GM23338 (cell line): ENCODE results near the gene KDELR1. TPM values are rescaled to one million over a fixed set of nuclear protein-coding genes. Genes with fewer than 3 reads are reported as not detected.

ENCODE experiments used
- ATAC-seq: fragments of 200-7000 bp; cut with Tn5 transposase; 3 replicates; pipeline ENCODE4 v1.9.1; 2020
- DNase-seq: peaks from one replicate; pipeline ENCODE4 v3.0.0-alpha.2; 2015; ENCODE audit warnings: low spot score
- H2AFZ ChIP-seq: fragments of 200-600 bp; sonication (generic); 2 replicates; pipeline ENCODE4 v1.8.0; 2016; ENCODE audit warnings: antibody characterized with exemption, mild to moderate bottlenecking, moderate library complexity
- H3F3A ChIP-seq: fragments of 200-600 bp; sonication (generic); replicated peaks from 2 replicates; pipeline ENCODE4 v1.8.0; 2017; ENCODE audit warnings: antibody characterized with exemption, mixed run types, low read depth
- H3K27ac ChIP-seq: fragments of 200-600 bp; sonication (generic); 2 replicates; pipeline ENCODE4 v1.6.1; 2016; ENCODE audit warnings: low read depth
- H3K27me3 ChIP-seq: fragments of 200-600 bp; sonication (generic); 2 replicates; pipeline ENCODE4 v1.8.0; 2016; ENCODE audit warnings: mild to moderate bottlenecking, mixed run types, moderate library complexity; ENCODE audit not compliant: insufficient read depth
- H3K36me3 ChIP-seq: fragments of 200-600 bp; sonication (generic); 2 replicates; pipeline ENCODE4 v1.8.0; 2016; ENCODE audit warnings: mild to moderate bottlenecking; ENCODE audit not compliant: insufficient read depth
- H3K4me1 ChIP-seq: fragments of 200-600 bp; sonication (generic); 2 replicates; pipeline ENCODE4 v1.8.0; 2016; ENCODE audit warnings: mild to moderate bottlenecking, moderate library complexity; ENCODE audit not compliant: insufficient read depth
- H3K4me2 ChIP-seq: fragments of 200-600 bp; sonication (generic); 2 replicates; pipeline ENCODE4 v1.7.1; 2017; ENCODE audit warnings: mixed run types
- H3K4me3 ChIP-seq: fragments of 200-600 bp; sonication (generic); 2 replicates; pipeline ENCODE4 v1.6.1; 2016; ENCODE audit warnings: mixed run types
- H3K79me2 ChIP-seq: fragments of 200-600 bp; sonication (generic); replicated peaks from 2 replicates; pipeline ENCODE4 v1.8.0; 2017; ENCODE audit warnings: mild to moderate bottlenecking; ENCODE audit not compliant: insufficient read depth
- H3K9me2 ChIP-seq: fragments of 200-600 bp; sonication (generic); 2 replicates; pipeline ENCODE4 v1.8.0; 2017; ENCODE audit not compliant: insufficient read depth
- H4K20me1 ChIP-seq: fragments of 200-600 bp; sonication (generic); replicated peaks from 2 replicates; pipeline ENCODE4 v1.8.0; 2017; ENCODE audit warnings: mild to moderate bottlenecking; ENCODE audit not compliant: insufficient read depth
- H3K27ac Mint-ChIP-seq: 2 replicates; pipeline ENCODE4 v1.8.0; 2020; ENCODE audit warnings: inconsistent platforms, mild to moderate bottlenecking, moderate library complexity, mixed read lengths
- H3K27me3 Mint-ChIP-seq: 3 replicates; pipeline ENCODE4 v1.8.0; 2022; ENCODE audit warnings: low read depth, mild to moderate bottlenecking, moderate library complexity, mixed read lengths, inconsistent platforms; ENCODE audit not compliant: insufficient read depth, poor library complexity
- H3K36me3 Mint-ChIP-seq: 3 replicates; pipeline ENCODE4 v1.8.0; 2021; ENCODE audit warnings: low read depth, mild to moderate bottlenecking, inconsistent platforms, moderate library complexity, mixed read lengths
- H3K4me1 Mint-ChIP-seq: 3 replicates; pipeline ENCODE4 v1.8.0; 2020; ENCODE audit warnings: mild to moderate bottlenecking, inconsistent platforms, mixed read lengths
- H3K4me3 Mint-ChIP-seq: 3 replicates; pipeline ENCODE4 v1.8.0; 2021; ENCODE audit warnings: moderate library complexity, mild to moderate bottlenecking, inconsistent platforms, mixed read lengths
- H3K9me3 Mint-ChIP-seq: 3 replicates; pipeline ENCODE4 v1.8.0; 2020; ENCODE audit warnings: moderate library complexity, mild to moderate bottlenecking, inconsistent platforms, mixed read lengths
- CREB1 ChIP-seq: fragments of 250-450 bp; sonication (Bioruptor Pico); IDR thresholded peaks from 2 replicates; pipeline ENCODE4 v1.5.0; 2020; ENCODE audit warnings: low read depth, mild to moderate bottlenecking, moderate library complexity
- ETS1 ChIP-seq: IDR thresholded peaks from 2 replicates; pipeline ENCODE4 v1.6.1; 2016; ENCODE audit warnings: antibody characterized with exemption
- EZH2 ChIP-seq: fragments of 200-600 bp; sonication (generic); IDR thresholded peaks from one replicate; pipeline ENCODE4 v1.8.0; 2017; ENCODE audit warnings: antibody characterized with exemption, mild to moderate bottlenecking, low read depth; ENCODE audit not compliant: unreplicated experiment
- EZH2phosphoT487 ChIP-seq: fragments of 200-600 bp; sonication (generic); IDR thresholded peaks from one replicate; pipeline ENCODE4 v1.8.1; 2018; ENCODE audit warnings: antibody characterized with exemption; ENCODE audit not compliant: unreplicated experiment
- JUNB ChIP-seq: IDR thresholded peaks from one replicate; pipeline ENCODE4 v1.6.1; 2016; ENCODE audit warnings: antibody characterized with exemption; ENCODE audit not compliant: unreplicated experiment
- NANOG ChIP-seq: IDR thresholded peaks from 2 replicates; pipeline ENCODE4 v1.6.1; 2016; ENCODE audit warnings: antibody characterized with exemption, borderline replicate concordance
- POLR2AphosphoS5 ChIP-seq: IDR thresholded peaks from 2 replicates; pipeline ENCODE4 v1.6.1; 2016; ENCODE audit warnings: antibody characterized with exemption, low read depth
- STAT1 ChIP-seq: IDR thresholded peaks from one replicate; pipeline ENCODE4 v1.6.1; 2016; ENCODE audit warnings: antibody characterized with exemption; ENCODE audit not compliant: unreplicated experiment
- ZNF114 ChIP-seq: fragments of 250-450 bp; sonication (Bioruptor Pico); IDR thresholded peaks from 2 replicates; pipeline ENCODE4 v1.5.0; 2020; ENCODE audit warnings: mild to moderate bottlenecking, moderate library complexity
- ZNF331 ChIP-seq: fragments of 250-450 bp; sonication (Bioruptor Pico); IDR thresholded peaks from 2 replicates; pipeline ENCODE4 v1.5.0; 2020; ENCODE audit warnings: low read depth, mild to moderate bottlenecking, moderate library complexity
- ZNF462 ChIP-seq: fragments of 250-450 bp; sonication (Bioruptor Pico); IDR thresholded peaks from 2 replicates; pipeline ENCODE4 v1.5.0; 2020; ENCODE audit warnings: mild to moderate bottlenecking, moderate library complexity
- polyA plus RNA-seq: library from polyadenylated mRNA; unstranded; fragments of >200 nt; fragmentation: Nextera tagmentation; extraction: Ambion mirVana; gene quantifications from 2 replicates; pipeline ENCODE4 v1.2.1, GENCODE V29; 2016
- total RNA-seq: library from RNA; depleted of rRNA; stranded (reverse); fragments of >200 nt; shearing (Covaris generic); gene quantifications from 2 replicates; pipeline ENCODE4 v1.2.3, GENCODE V29; 2014
- TF ChIP-seq, protein P1 (sequence below), 2 experiments: fragments of 200-600 bp in 1 of 2; sonication (generic) in 1 of 2; conservative IDR thresholded peaks; 2 replicates each; pipeline versions ENCODE4 v1.5.1 to v1.6.1; 2016 to 2017; ENCODE audit warnings: antibody characterized with exemption in 2 of 2, low read depth in 2 of 2, mild to moderate bottlenecking in 2 of 2, moderate library complexity in 1 of 2
- TF ChIP-seq, protein P2 (sequence below): IDR thresholded peaks from one replicate; pipeline ENCODE4 v1.6.1; 2018; ENCODE audit warnings: antibody characterized with exemption; ENCODE audit not compliant: unreplicated experiment

KDELR1 gene
- total and polyA plus RNA-seq, 2 experiments from 2014 or later: 176 to 184 TPM

DNA sequence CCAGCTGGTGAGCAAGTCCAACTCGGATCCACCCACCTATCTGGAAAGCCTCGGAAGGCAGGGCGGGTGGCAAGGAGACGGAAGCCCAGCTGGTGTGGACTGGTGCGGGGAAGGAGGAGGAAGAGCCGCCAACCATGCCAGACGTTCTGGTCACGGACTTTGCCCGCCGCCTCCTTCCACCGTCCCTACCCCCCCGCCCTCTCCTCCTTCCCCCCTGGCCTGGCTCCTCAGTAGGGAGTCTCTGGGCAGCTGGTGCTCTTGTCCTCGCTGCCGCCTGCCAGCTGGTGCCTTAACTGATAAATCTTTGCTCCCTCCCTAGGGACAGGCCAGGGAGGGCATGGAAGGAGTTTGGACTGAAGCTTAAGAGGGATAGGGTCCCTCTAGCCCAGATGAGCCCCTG, 22.4 kb downstream of the KDELR1 start:
- Mint-ChIP-seq H3K4me3 (no peak overlapping the region), H3K9me3 (no peaks in the 10 kb centered on the region; the same call in 2 of the 3 replicates), H3K4me1 (peaks cover 9% of the 10 kb centered on the region), H3K27ac (no peak overlapping the region), H3K27me3 (peaks cover 16% of the 10 kb centered on the region), H3K36me3 (no peaks in the 10 kb centered on the region)
- no peaks in the 10 kb centered on the region for H3K27me3 ChIP-seq
- DNase-seq (no peak), ATAC-seq (no peak)
- H3K27ac ChIP-seq: no peak overlapping the region
- no peak overlapping the region for H2AFZ ChIP-seq
- no peak overlapping the region for H3K4me3 ChIP-seq
- H3K79me2 ChIP-seq: no peaks in the 10 kb centered on the region
- H3K9me2 ChIP-seq: no peaks in the 10 kb centered on the region
- H3K4me1 ChIP-seq: no peaks in the 10 kb centered on the region
- no peaks in the 10 kb centered on the region for H3K36me3 ChIP-seq
- no peaks in the 10 kb centered on the region for H3F3A ChIP-seq
- no peak overlapping the region for H3K4me2 ChIP-seq
- no peak for TF ChIP-seq ZNF331
- no peak for TF ChIP-seq STAT1
- TF ChIP-seq POLR2AphosphoS5: no peak
- TF ChIP-seq EZH2phosphoT487: no peak
- TF ChIP-seq, protein P1, sequence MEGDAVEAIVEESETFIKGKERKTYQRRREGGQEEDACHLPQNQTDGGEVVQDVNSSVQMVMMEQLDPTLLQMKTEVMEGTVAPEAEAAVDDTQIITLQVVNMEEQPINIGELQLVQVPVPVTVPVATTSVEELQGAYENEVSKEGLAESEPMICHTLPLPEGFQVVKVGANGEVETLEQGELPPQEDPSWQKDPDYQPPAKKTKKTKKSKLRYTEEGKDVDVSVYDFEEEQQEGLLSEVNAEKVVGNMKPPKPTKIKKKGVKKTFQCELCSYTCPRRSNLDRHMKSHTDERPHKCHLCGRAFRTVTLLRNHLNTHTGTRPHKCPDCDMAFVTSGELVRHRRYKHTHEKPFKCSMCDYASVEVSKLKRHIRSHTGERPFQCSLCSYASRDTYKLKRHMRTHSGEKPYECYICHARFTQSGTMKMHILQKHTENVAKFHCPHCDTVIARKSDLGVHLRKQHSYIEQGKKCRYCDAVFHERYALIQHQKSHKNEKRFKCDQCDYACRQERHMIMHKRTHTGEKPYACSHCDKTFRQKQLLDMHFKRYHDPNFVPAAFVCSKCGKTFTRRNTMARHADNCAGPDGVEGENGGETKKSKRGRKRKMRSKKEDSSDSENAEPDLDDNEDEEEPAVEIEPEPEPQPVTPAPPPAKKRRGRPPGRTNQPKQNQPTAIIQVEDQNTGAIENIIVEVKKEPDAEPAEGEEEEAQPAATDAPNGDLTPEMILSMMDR (conservative IDR thresholded peaks at IDR 0.05; ENCODE audit: low read depth in 2 of 2): no peak
- TF ChIP-seq ETS1: no peak
- TF ChIP-seq ZNF462 (CRISPR knock-in tag): no peak
- no peak for TF ChIP-seq CREB1 (CRISPR knock-in tag)
- TF ChIP-seq ZNF114 (CRISPR knock-in tag): no peak
- TF ChIP-seq JUNB: no peak
- no peak for TF ChIP-seq NANOG
- TF ChIP-seq, protein P2, sequence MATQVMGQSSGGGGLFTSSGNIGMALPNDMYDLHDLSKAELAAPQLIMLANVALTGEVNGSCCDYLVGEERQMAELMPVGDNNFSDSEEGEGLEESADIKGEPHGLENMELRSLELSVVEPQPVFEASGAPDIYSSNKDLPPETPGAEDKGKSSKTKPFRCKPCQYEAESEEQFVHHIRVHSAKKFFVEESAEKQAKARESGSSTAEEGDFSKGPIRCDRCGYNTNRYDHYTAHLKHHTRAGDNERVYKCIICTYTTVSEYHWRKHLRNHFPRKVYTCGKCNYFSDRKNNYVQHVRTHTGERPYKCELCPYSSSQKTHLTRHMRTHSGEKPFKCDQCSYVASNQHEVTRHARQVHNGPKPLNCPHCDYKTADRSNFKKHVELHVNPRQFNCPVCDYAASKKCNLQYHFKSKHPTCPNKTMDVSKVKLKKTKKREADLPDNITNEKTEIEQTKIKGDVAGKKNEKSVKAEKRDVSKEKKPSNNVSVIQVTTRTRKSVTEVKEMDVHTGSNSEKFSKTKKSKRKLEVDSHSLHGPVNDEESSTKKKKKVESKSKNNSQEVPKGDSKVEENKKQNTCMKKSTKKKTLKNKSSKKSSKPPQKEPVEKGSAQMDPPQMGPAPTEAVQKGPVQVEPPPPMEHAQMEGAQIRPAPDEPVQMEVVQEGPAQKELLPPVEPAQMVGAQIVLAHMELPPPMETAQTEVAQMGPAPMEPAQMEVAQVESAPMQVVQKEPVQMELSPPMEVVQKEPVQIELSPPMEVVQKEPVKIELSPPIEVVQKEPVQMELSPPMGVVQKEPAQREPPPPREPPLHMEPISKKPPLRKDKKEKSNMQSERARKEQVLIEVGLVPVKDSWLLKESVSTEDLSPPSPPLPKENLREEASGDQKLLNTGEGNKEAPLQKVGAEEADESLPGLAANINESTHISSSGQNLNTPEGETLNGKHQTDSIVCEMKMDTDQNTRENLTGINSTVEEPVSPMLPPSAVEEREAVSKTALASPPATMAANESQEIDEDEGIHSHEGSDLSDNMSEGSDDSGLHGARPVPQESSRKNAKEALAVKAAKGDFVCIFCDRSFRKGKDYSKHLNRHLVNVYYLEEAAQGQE: no peak
- no peak for TF ChIP-seq EZH2
- H4K20me1 ChIP-seq: no peaks in the 10 kb centered on the region
